ENCODE measurements around the gene UGDH. TPM values are rescaled to one million over a fixed set of nuclear protein-coding genes. Genes with fewer than 3 reads are reported as not detected.
A peak's percentile ranks its signal among the peaks of the same experiment; 100 is the strongest.

Gene UGDH
- total and polyA plus RNA-seq, 2 of the 8 experiments (the other 6 are each of a cell fraction or from before 2014, with no cell fraction given), result 32.0 to 128 TPM

DNA sequence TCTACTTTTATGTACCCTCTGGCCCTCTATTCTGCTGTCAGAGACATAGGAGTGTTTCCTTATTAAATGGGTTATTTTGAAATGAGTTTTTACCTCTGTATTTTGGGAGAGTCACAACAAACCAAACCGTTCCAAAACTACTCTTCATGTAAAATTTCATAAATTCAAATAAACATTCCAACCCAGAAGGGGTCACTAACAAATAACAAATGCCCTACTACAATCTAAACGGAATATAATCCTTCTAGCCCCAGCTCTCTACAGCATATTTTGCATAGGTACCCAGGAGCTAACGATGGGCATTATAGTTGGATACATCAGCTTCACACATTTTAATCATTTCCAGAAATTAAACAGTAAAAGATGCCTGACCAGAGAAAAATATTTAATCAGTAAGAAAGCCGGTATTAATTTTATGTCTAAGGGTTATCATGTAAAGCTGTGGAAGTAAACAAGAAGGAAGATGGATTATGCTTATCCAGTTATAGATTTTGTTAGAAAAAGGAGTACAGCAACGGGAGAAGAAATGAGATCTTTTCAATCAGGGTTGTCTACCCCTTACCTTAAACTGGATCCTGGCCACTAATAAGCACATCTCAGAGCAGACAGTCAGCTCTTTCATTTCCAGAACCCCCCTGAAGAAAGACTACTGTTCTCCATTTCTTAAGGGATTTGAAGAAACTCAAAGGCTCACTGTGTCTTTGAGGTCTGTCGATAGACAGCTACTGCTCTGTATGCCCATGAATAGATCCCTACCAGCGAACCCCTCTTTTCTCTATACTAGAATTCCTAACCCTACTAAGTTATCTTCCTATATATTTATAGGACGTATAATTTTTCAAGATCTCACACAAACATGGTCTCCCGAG, 1.2 kb downstream of the UGDH start:
- no peaks in the 10 kb centered on the region for H3K27me3 ChIP-seq (replicated peaks in 1 of 4; ENCODE audit: control insufficient read depth in 3 of 4, extremely low read depth in 1 of 4, insufficient read depth in 3 of 4, low read length in 3 of 4)
- H4K91ac ChIP-seq (replicated peaks; ENCODE audit: insufficient read length, low read length), result no peak overlapping the region
- H3K27ac ChIP-seq (ENCODE audit: low read depth, low read length), result no peak overlapping the region
- H4K20me1 ChIP-seq (replicated peaks in 1 of 2; ENCODE audit: control insufficient read depth in 1 of 2, insufficient read depth in 2 of 2, low read length in 2 of 2), result peaks cover 0 to 2% of the 10 kb centered on the region in 2 experiments
- no peak overlapping the region for H2AFZ ChIP-seq (ENCODE audit: low read length)
- H3K9ac ChIP-seq (replicated peaks in 1 of 4; ENCODE audit: extremely low read depth in 1 of 4, low read depth in 3 of 4, low read length in 3 of 4), result peak overlapping the region; percentile 83 to 92 (median 89)
- FAIRE-seq (no peak), DNase-seq (ENCODE audit: low read depth in 1 of 2, low spot score in 2 of 2) (no peak)
- H2AK5ac ChIP-seq (ENCODE audit: low read depth, low read length), result no peak overlapping the region
- H3K4me2 ChIP-seq (ENCODE audit: insufficient read depth in 1 of 2, low read depth in 2 of 2, low read length in 2 of 2), result peak overlapping the region; percentile 72 to 75
- H4K5ac ChIP-seq (ENCODE audit: insufficient read length, low read depth, low read length), result no peak overlapping the region
- H3K14ac ChIP-seq (ENCODE audit: insufficient read length), result no peak overlapping the region
- H3K4ac ChIP-seq (replicated peaks; ENCODE audit: insufficient read length, low read depth, low read length), result no peak overlapping the region
- H4K8ac ChIP-seq (ENCODE audit: extremely low read depth, insufficient read depth, low read length), result no peak overlapping the region
- ChIA-PET POLR2A (ENCODE audit: partially characterized antibody) (interaction anchor here (0.6 to 3.3 kb wide), 9 partner anchors 11 to 448 kb away, joined by 3 to 31 read pairs (median 3); partner anchors contain the start of genes SMIM14 and UBE2K), CTCF (ENCODE audit: partially characterized antibody) (interaction anchor here (0.6 to 1.6 kb wide), 4 partner anchors 10 to 453 kb away, joined by 3 to 4 read pairs (median 3); no protein-coding TSS in a partner anchor)
- H3K36me3 ChIP-seq (ENCODE audit: control insufficient read depth in 2 of 4, insufficient read depth in 4 of 4, low read length in 3 of 4), result peaks cover 0 to 21% (median 5%) of the 10 kb centered on the region in 4 experiments; a peak in 2 of 8 replicates
- peak overlapping the region; percentile 90 to 98 (median 95) for H3K4me3 ChIP-seq (ENCODE audit: extremely low read depth in 1 of 4, insufficient read depth in 2 of 4, low read depth in 3 of 4, low read length in 4 of 4)
- H2BK12ac ChIP-seq (ENCODE audit: low read depth, low read length), result no peak overlapping the region
- no peak overlapping the region for H2BK15ac ChIP-seq (ENCODE audit: low read length)
- H3K23ac ChIP-seq (ENCODE audit: insufficient read length), result no peak overlapping the region
- H2BK20ac ChIP-seq (ENCODE audit: low read length), result no peak overlapping the region
- H2BK5ac ChIP-seq (ENCODE audit: low read depth, low read length), result no peak overlapping the region
- H3K23me2 ChIP-seq (ENCODE audit: low read depth, low read length), result 0 out of 2 replicates have a peak, but pooled peaks cover 4% of the 10 kb centered on the region
- H3K56ac ChIP-seq (replicated peaks; ENCODE audit: insufficient read length, low read depth, low read length), result no peak overlapping the region
- WGBS, 2 experiments (ENCODE audit: extremely low coverage in 1 of 2, insufficient coverage in 1 of 2, insufficient read length in 1 of 2, insufficient replicate concordance in 2 of 2, low coverage in 1 of 2, low lambda C conversion rate in 2 of 2, missing lambda C conversion rate in 1 of 2), result 30% methylated on average over 9 of the region's 9 CpGs; no CpG with 5 or more reads in 1 of the 2 experiments
- H3K18ac ChIP-seq (ENCODE audit: extremely low read depth, low read length), result no peak overlapping the region
- no peaks in the 10 kb centered on the region for H3K79me1 ChIP-seq (ENCODE audit: low read depth, low read length)
- peaks cover 9 to 12% of the 10 kb centered on the region in 2 experiments for H3K9me3 ChIP-seq (ENCODE audit: insufficient read depth in 2 of 2, low read depth in 1 of 2, low read length in 1 of 2)
- H2BK120ac ChIP-seq (replicated peaks; ENCODE audit: low read depth, low read length), result no peak overlapping the region
- H3K79me2 ChIP-seq (ENCODE audit: control insufficient read depth in 1 of 2, insufficient read depth in 2 of 2, low read length in 2 of 2), result peaks cover 13 to 75% of the 10 kb centered on the region in 2 experiments
- H3K4me1 ChIP-seq (replicated peaks in 1 of 4; ENCODE audit: control insufficient read depth in 3 of 4, insufficient read depth in 4 of 4, low read length in 3 of 4), result peaks cover 0 to 4% (median 1%) of the 10 kb centered on the region in 4 experiments; a peak in 3 of 7 replicates
- no peak for TF ChIP-seq ZNF274 (IDR thresholded peaks at IDR 0.05; ENCODE audit: borderline replicate concordance, extremely low read depth, low read length)
- TF ChIP-seq SUZ12 (IDR thresholded peaks at IDR 0.05; ENCODE audit: low read length), result no peak
- TF ChIP-seq TAF1 (IDR thresholded peaks at IDR 0.05; ENCODE audit: low read depth, low read length), result no peak
- TF ChIP-seq, protein P1, sequence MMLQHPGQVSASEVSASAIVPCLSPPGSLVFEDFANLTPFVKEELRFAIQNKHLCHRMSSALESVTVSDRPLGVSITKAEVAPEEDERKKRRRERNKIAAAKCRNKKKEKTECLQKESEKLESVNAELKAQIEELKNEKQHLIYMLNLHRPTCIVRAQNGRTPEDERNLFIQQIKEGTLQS (IDR thresholded peaks at IDR 0.05; ENCODE audit: insufficient read depth, low read depth, low read length), result no peak
- TF ChIP-seq GABPA (IDR thresholded peaks at IDR 0.05; ENCODE audit: borderline replicate concordance, insufficient read depth, low read length), result no peak
- no peak for TF ChIP-seq CHD1 (IDR thresholded peaks at IDR 0.05; ENCODE audit: low read depth, low read length)
- TF ChIP-seq JUND (IDR thresholded peaks at IDR 0.05; ENCODE audit: low read length), result no peak
- TF ChIP-seq KDM4A (IDR thresholded peaks at IDR 0.05; ENCODE audit: low read depth, low read length, severe bottlenecking), result no peak
- no peak for TF ChIP-seq MAFK (IDR thresholded peaks at IDR 0.05; ENCODE audit: low read depth, low read length)
- no peak for TF ChIP-seq SP1 (IDR thresholded peaks at IDR 0.05; ENCODE audit: low read depth, low read length)
- TF ChIP-seq NRF1 (IDR thresholded peaks at IDR 0.05; ENCODE audit: low read depth, low read length), result no peak

Measured in H1 (cell line).